NCI-H526 treated with DMSO at 0.1 percent for 48 hours (cell line): ENCODE data around the gene ZMIZ1.

ENCODE experiments used
- DNase-seq: peaks from one replicate; lab custom pipeline; 2025; lab: John Stamatoyannopoulos, UW

Gene ZMIZ1

DNA sequence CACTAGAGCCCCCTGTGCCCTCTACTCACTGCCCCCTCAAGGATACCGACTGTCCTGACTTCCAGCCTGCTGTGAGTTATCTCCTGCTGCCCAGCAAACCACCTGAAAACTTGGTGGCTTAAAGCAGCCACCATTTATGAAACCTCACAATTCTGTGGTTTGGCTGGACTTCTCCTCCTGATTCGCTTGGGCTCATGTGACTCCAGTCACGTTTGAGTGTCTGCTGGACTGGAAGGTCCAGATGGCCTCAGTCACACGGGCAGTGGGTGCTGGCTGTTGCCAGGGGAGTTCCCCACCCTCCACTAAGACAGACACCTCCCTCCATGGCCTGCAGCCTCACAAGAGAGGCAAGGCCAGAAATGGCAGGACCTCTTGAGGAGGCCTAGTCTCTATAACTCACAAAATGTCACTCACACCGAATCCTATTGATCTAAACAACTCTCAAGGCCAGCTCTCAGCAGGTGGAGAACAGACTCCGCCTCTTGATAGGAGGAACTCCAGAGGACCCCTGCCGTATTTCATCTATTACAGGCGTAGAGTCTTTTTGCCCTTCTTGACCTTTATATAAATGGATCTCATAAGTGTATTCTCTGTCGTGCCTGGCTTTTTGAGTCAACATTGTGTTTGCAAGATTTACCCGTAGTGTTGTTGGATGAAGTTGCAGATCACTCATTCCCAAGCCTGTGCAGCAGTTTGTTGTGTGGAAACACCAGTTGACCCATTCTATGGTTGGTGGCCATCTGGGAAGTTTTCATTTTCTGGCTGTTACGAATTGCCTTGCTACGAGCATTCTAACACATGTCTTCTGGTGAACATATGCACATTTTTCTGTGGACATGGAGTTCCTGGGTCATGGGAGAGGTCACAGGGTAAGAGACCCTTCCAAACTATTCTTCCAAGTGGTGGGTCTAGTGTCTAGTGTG, 48.3 kb downstream of the ZMIZ1 start:
- no peak for DNase-seq

DNA sequence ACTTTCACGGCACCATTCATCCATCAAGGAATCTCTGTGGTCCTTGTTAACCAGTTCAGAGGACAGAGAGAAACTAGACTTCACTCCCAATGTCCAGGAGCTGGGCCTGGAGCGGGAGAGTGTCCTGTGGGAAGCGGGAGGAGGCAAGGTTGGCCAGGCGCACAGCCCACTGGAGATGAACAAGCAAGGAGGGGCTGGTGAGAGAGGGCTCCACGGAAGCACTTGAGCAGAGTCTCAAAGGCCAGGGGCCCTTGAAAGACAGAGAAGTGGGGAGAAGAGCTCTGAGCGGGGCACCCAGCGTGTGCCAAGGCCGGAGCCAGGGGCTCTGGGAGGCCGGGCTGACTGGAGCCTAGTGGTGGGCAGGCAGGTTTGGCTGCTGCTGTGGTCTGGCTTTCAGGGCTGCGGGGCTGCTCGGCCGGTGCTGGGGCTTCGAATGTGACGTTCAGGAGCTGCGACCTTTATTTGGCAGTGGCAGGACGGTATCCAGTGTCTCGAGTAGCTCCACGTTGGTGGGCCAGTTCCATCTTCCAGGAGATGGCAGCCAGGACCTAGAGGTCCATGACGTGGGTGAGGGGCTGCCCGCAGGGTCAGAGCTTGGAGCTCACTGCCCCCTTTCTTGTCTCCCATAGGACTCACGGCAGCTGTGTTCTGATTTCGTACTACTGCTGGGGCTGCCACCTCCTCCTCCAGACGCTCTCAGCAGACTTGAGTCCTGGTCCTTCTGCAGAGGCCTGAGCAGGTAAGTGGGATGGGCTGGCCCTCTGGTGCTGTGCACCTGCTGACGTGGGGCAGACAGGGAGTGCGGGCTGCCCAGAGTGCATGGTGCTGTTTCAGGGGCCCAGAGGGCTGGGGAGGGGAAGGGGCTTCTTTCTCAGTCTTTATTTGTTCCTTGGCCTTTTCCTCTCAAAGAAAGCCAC, 49.8 kb downstream of the ZMIZ1 start:
- no peak for DNase-seq

DNA sequence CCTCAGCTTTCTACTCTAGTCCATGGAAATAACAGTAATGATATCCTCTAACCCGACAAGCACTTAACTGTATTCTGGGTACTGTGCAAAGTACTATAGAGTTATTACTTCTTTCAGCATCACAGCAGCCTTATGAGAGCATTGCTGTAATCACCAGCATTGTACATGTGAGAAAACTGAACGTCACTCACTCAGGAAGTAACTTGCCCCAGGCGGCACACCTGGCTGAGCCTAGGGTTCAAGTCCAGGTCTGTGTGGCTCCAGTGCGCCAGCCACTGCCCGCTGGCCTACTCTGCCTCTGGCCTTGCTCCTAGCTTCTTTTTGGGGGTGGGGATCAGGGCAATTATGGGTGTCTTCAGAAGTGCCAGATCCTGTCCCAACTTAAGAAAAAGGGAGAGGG, 50.5 kb downstream of the ZMIZ1 start:
- DNase-seq: no peak

DNA sequence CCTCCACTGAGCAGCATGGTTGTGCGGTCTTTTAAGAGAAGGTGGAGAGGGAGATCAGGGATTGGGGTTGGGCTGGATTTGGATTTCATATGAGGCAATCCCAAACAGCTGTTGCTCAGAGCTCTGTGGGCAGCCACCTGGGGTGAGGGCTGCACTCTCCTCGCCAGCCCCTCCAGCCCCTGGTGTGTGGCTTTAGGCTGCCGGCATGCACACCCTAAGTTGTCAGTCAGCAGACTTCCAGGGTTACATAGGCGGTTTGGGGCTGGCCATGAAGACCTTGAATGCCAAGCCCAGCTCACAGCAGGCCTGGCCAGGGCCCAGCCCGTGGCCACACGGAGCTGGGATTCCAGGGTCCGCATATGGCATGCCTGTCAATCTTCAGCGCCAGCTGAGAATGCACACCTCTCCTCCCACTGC, 54.8 kb downstream of the ZMIZ1 start:
- DNase-seq: no peak

DNA sequence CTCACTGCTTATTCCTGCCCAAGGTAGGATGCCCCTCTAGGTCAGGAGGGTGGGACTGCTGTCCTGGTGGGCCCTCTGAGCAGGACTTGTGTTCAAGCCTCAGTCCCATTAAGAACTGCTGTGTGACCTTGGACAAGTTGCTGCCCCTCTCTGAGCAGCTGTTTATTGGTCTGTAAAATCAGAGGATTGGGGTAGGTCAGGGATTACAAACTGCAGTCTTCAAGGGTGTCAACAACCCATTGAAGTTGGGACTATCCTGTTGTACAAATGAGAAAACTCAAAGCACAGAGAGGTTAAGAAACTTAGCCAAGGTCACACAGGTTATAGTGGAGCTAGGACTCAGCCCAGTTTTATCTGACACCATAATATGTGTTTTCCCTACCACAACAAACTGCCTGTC, 55.3 kb downstream of the ZMIZ1 start:
- DNase-seq: no peak

DNA sequence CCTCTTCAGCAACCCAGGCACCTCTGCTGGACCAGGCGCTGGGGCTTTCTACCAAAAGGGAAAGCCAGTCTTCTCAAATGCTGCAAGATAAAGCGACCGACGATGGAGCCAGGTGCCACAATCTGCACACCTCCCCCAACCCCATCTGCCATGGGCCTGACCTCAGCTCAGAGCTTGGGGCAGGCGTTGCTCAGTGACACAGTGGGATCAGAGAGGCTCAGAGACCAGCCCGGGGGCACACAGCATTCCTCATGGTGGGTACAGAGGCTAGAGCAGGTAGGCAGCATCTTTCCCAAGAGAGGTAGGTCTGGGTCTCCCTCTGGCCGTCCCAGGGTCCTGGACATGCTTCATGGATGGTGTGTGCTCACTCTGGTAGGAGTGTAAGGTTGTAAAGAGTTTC, 56.3 kb downstream of the ZMIZ1 start:
- no peak for DNase-seq

DNA sequence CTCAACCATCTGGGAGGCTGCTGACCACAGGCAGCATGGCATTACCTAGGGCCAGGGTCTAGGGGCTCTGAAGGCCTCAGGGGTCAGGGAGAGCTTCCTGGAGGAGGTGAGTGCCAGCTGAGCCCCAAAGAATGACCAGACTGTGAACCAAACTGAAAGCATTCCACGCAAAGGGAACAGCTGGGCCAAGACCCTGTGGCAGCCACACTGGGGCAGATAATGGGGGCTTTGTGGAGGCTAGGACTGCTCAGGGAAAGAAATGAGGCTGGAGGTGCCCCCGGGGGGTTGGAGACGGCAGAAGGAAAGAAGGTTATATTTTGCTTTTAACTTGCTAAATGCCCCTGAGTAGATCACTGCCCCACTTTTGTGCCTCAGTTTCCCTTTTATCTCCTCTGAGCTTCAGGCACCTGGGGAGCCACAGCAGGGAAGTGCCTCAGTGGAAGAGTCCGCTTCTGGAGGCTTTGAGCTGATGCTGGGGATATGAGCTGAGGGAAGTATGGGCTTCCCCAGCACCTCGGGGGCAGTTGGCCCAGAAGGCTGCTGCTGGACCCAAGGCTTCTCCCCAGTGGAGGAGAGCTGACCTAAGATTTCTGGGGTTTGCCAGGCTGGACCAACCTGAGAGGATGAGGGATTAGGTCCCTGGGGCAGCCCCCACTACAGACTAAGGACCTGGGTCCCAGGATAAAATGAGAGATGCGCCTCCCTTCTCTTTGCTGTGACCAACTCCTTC, 57.8 kb downstream of the ZMIZ1 start:
- DNase-seq: no peak

DNA sequence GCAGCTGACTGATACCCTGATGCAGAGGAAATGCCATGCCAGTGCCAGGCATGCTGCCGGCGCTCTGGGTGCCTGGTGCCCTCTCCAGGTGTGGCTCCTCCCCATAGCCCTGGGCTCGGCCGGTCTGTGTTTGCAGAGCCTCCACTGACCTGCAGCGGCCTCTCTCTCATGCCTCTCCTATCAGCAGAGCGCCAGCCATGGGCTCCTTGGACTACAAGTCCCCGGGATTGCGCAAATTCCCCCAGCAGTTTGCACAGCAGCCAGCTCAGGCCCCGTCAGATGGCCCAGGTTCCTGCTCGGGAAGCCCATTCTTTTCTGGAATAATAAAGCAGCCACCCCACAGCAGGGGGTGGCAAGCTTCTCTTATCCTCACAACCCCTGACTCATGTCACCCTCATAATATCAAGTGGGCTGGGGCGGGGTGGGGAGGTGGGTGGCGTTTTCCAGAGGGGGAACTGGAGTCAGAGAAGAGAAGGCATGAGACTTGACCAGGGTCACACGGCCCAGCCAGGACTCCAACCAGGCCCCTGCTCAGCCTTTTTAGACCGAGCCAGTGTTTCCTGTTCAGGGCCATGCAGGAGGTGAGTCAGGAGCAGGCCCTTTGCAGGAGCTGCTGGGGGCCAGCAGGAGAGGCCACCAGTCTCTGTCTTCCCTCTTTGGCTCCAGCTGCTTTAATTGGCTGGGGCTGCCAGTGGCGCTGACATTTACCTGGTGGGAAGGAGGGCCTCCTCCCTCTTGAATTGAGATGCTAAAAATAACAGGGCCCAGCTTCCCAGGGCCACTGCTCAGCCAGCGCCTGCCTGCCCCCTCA, 58.6 kb downstream of the ZMIZ1 start:
- no peak for DNase-seq

DNA sequence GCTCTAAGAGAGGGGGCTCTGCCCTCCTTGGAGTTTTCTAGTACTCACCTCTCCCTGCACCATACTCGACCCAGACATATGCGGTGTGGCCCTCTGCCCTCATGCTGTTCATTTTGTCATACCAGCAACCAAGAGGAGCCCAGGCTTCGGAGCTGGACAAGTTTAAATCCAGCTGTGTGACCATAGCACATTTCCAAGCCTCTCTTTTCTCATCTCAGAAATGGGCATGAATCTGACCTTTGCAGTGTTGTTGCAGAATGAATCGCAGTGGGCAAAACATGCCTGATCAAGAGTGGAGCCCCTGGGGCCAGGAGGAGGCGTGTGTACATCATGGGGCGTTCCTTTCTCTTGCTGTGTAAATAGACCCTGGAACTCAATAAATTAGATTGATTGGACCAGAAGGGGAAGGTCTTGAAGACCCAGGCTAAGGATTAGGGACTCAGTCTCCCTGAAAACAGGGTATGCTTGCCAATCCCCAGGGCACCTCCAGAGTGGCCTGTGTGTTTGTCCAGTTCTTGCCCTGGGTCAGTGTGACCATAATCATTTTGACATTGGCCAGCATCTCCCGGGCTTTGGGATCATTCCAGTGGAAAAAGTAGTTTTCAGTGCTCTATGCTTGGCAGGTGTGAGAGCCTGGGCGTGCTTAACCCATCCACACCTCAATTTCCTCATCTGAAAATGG, 59.6 kb downstream of the ZMIZ1 start:
- no peak for DNase-seq

DNA sequence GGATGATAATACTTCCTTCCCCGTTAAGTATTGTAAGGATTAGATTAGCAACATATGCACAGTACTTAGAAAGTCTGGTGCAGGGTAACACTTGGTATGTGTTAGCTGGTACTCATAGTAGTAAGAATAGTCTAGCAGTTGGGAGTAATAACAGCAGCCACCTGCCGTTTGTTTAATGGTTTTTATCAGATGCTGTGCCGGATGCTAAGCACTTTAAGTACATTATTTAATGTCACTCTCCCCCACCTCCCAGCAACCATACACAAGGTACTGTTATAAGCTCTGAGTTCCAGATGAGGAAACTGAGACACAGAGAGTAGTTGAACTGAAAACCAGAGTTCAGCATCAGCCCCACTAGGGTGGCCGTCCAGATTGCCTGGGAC, 60.1 kb downstream of the ZMIZ1 start:
- DNase-seq: no peak

DNA sequence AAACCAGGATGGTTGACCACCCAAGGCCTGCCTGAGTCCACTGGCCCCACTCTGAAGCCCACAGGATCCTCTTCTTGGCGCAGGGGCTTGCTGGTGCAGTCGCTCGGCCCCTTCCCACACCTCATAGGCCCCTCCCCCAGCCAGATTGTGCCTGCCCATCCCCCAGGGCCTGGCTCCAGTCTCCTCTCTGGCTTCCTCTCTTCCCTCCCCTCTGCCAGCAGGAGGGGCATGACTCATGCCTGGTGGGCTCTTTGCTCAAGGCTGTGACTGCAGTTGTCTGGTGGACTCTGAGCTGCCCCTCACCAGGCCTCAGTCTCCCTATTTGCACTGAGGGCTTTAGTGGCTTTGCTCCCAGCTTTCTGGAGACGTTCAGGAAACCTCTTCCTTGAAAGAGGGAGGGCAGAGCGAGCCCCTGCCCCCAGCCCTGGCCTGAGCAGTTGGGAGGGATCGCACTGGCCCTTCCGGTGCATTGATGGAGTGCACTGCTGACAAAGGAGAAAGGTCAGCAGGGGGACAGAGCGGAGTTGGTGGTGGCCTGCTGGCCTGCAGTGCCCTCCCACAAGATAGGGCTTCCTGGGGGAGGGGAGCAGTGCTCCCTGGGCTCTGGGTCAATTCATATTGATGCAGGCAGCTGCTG, 60.7 kb downstream of the ZMIZ1 start:
- DNase-seq: no peak

DNA sequence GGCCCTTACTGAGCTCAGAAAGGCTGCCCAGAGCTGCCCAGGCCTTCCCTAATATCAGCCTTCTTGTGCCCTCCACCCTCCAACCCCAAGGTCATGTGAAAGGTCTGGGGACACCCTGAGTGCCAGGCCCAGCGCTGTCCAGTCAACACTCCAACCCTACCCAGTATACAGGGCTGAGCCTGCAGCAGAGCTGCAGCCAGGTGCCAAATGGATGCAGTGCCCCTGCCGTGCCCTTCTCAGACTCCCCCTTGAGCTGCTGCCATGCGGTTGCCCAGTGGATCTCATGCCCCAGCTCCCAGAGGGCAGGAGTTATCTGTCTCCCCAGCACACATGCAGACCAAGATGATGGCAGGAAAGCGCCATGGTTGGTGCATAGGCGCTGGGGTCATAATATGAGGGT, 61.5 kb downstream of the ZMIZ1 start:
- no peak for DNase-seq

DNA sequence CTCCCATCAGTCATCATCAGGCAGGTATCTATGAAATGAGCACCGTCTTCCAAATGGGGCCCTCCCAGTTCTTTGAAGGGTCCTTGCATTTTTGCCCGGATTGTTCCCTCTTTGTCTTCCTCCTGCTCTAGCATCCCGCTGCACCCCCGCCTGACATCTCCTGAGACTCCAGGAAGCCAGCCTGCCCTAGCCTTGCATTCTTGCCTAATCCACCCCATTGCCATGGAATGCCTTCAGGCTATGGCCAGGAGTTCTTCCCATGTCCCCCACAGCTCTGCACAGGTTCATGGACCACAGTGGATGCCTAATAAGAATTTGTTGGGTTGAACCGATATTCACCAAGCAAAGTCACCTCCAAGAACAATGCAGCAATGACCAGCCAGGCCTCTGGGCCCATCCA, 62.1 kb downstream of the ZMIZ1 start:
- DNase-seq: no peak

DNA sequence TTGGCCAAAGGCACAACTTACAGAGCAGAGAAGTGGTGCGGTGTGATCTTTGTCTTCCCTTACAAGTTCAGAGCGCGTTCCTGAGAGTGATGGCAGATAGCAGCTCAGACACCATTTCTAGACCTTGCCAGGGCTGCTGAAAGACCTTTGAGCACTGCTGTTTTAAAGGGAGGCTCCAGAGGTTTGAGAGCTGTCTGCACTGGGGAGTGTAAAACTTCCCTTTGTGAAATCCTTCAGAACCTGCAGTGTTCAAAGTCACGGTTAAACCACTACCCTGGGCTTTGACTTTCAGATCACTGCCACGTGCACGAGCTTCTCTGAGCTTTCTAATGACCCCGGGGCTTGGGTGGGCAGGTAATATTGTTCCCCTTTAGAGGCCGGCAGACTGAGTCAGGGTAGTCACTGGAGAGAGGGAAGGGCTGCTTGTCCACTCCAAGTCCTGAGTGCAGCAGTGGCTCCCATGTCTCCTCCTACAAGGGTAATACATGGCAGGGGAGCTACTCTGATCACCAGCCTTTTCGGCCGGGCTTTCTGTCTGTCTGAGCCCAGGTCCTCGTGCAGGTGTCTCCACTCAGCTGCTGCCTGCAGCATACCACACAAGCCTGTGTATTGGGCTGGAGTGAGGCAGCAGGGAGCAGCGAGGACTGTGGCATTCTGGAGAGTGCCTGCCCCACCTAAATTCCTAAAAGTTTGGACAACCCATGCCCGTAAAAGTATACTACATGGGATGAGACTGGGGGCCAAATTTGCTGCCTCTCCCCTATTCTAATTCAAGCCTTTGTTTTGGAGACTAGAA, 63.3 kb downstream of the ZMIZ1 start:
- DNase-seq: no peak

DNA sequence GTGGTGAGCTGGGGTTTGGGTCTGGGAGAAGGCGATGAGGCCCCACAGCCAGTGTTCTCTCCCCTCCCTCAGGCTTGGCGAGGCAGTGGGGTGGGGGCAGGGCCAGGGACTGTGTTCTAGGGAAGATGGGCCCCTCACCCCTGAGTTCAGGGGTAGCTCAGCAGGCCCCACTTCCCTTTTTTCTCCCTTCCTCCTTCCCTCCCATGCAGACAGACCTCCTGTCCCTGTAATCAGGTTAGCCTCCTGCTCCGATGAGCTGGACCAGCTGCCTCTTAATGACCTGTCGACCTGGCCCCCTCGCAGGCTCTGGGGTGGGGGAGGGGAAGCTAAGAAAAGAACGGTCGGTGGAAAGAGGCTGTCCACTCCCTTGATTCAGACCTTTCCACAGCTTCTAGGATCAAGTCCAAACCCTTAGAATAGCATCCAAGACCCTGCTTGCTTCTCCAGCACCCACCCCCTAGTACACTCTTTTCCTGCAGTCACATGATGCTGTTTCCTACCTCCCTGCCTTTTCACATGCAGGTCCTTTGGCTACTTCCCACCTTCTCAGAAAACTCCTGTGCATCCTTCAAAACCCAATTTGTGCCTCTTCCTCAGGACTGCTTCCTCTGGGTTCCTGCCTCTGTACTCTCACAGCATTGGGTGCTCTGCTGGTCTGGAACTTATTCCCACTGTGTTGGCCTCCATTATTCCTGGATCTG, 64.1 kb downstream of the ZMIZ1 start:
- no peak for DNase-seq

DNA sequence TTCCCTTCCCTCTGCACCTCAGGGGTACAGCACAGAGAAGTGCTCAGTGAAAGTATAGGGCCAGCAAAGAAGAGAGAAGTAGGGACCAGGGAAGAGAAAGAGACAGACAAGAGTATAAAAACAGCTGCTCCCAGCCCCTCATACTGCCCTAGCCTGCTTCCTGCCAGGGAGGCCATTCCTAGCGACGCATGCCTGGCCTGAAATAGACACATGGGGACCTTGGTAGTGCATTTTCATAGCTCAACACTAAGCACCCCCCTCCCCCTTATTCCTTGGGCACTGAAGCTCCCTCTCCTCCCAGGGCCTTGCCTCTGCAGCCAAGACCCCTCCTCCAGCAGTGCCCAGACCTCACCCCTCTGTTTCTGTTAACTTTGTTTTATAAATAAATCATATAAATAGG, 64.7 kb downstream of the ZMIZ1 start:
- no peak for DNase-seq

DNA sequence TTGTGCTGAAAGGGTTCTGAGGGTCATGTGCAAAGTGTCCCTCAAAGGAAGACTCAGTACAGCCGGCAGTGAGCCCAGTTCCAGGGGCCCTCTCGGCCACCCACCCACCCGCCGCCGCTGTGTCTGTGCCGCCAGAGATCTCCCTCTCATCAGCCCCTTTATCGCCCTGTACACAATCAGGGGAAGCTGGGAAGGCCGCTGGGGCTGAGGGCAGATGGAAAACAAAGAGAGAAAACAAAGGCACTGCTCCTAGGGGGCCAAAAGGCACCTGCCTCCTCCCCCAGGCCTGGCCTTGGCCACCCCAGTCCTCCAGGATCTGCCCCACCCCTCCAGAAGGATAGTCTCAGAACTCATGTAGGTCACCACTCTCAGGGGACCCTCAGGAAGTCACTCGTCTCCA, 67.0 kb downstream of the ZMIZ1 start:
- no peak for DNase-seq

DNA sequence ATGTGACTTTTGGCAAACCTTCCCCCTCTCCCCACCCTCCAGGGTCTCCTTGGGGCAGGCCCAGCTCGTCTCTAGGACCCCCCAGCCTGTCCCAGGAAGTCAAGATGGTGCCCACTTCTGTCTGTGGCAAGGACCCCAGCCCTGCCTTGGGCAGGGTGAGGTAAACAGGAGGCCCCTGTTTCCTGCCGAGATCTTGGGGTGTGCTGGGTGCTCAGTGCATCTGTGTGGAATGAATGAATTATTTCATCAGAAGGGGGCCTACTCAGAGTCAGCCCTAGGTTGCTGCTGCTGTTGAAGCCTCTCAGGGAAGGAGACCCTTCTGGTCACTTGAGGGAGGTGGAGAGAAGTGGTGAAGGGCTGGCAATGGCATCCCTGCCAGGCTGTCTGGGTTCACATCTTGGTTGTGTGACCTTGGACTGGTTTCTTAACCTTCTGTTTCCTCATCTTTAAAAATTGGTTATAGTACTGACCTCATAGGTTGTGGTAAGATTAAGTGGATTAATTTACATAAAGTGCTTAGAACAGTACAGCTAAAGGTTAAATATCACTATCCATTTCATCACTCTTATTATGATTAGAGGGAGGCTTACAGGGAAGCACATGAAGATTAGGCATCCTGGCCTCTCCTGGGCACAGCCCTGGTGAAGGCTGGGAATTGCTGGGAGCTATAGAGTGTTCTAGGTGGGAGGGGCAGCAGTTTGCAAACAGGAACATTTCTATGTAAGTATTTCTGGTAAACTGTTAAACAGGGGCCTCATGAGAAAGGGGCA, 67.7 kb downstream of the ZMIZ1 start:
- DNase-seq: no peak
